Activated CD4-positive, alpha-beta memory T cell treated with anti-CD3 and anti-CD28 coated beads for 36 hours (primary cell): ENCODE measurements around the gene CSNK1A1L. TPM values are rescaled to one million over a fixed set of nuclear protein-coding genes. Genes with fewer than 3 reads are reported as not detected.

Source experiments
- CTCF ChIA-PET: fragments of 350-600 bp; sonication (Branson Sonifier 250); formaldehyde crosslinking; loops from one replicate; lab custom pipeline; 2021; ENCODE audit warnings: antibody characterized with exemption, inconsistent platforms; lab: Charles Lee
- POLR2A ChIA-PET: fragments of 350-600 bp; sonication (Branson Sonifier 250); formaldehyde crosslinking; loops from one replicate; lab custom pipeline; 2021; ENCODE audit warnings: antibody characterized with exemption; lab: Charles Lee
- DNase-seq: peaks from one replicate; pipeline ENCODE4 v3.0.0-alpha.2; 2020
- H3K27ac Mint-ChIP-seq: one replicate; pipeline ENCODE4 v1.8.0; 2021; ENCODE audit warnings: mixed read lengths
- H3K27me3 Mint-ChIP-seq: one replicate; pipeline ENCODE4 v1.8.0; 2021; ENCODE audit warnings: mixed read lengths
- H3K36me3 Mint-ChIP-seq: one replicate; pipeline ENCODE4 v1.8.0; 2021; ENCODE audit warnings: mixed read lengths
- H3K4me1 Mint-ChIP-seq: one replicate; pipeline ENCODE4 v1.8.0; 2021; ENCODE audit warnings: low read depth, mixed read lengths
- H3K4me3 Mint-ChIP-seq: one replicate; pipeline ENCODE4 v1.8.0; 2021; ENCODE audit warnings: mild to moderate bottlenecking, mixed read lengths
- H3K9me3 Mint-ChIP-seq: one replicate; pipeline ENCODE4 v1.8.0; 2021; ENCODE audit warnings: mixed read lengths
- intact Hi-C: fragments of 100-400 bp; cut with micrococcal nuclease; formaldehyde crosslinking; loops from one replicate; pipeline ENCODE4 v1.15.1; 2023
- total RNA-seq, 2 experiments: library from RNA; stranded (reverse); gene quantifications; one replicate each; pipeline ENCODE4 v1.2.3, GENCODE V29; 2021

The CSNK1A1L gene
- not detected for total RNA-seq

DNA sequence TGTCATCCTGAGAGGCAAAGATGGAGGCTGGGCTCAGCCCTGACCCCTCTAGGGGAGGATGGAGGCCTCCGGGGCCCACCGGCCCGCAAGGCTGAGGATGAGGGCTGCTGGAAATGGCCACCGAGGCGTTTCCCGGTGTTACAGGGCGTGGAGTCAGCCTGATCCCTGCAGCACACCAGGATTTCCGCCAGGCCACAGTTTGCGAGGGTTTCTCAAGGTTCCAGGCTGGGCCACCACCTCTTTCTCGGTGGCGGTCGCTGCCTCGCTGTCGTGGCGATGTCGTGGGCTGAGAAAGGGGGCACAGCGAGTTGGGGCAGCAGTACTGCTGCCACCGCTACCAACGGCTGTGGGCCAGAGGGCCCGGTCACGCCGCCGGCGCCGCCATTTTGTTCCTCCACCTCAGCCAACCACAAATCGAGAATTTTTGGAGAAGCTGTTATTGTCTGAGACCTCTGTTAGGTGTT, at the start of gene CSNK1A1L:
Gene CSNK1A1L (minus strand): TSS at position 414 of the 464 bp plus-strand sequence. CDS start 408 bp downstream, at position 6.
- ChIA-PET CTCF (no interaction called here), POLR2A (no interaction called here)
- H3K27ac Mint-ChIP-seq: no peak within 1 kb of the TSS
- no peaks in the 10 kb centered on the region for H3K4me1 Mint-ChIP-seq
- intact Hi-C loops: no loop called here
- no peaks in the 10 kb centered on the region for H3K9me3 Mint-ChIP-seq
- peaks cover 3% of the 10 kb centered on the region for H3K27me3 Mint-ChIP-seq
- DNase-seq: no peak
- no peaks in the 10 kb centered on the region for H3K36me3 Mint-ChIP-seq
- H3K4me3 Mint-ChIP-seq: no peak within 1 kb of the TSS

DNA sequence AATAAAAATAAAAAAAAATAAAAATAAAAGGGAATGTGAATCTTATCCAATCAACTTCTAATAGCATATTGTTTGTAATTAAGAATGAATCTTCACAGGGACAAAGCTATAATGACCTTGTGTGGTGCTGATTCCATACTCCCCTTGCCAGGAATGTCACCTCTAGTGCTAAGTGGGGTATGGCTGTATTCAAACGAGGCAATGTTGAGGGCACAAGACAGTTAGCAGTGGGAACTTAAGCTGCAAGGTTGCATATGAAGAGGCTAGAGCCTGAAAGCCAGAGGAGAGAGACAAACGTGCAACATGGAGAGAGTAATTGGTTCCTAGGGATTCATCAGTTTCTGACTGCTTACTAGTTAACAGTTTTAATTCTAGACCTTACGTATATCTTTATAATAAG, 43.9 kb upstream of the CSNK1A1L start:
- Mint-ChIP-seq H3K27ac (no peak overlapping the region), H3K9me3 (no peaks in the 10 kb centered on the region), H3K27me3 (no peaks in the 10 kb centered on the region), H3K36me3 (no peaks in the 10 kb centered on the region), H3K4me1 (no peaks in the 10 kb centered on the region), H3K4me3 (no peak overlapping the region)
- DNase-seq: no peak
- intact Hi-C loops: no loop called here
- CTCF ChIA-PET: no interaction called here
- POLR2A ChIA-PET: no interaction called here

DNA sequence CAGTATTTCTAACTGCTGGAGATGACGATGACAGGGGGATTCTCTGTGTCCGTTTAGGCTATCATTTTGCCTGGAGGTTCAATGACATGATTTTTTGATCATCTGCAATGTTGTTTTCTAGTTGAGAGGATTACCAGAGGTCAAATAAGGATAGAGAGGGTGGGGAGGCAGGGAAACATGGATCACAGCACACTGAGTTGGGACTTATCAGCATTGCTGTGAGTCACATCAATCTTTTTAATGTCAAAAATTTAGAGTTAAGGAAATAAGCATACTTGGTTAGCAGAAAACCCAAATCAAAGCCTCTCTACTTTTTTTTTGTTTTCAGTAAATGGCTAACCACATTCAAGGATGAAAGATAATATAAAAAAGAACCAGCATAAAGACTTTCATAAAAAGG, 43.0 kb upstream of the CSNK1A1L start:
- no peaks in the 10 kb centered on the region for H3K36me3 Mint-ChIP-seq
- H3K27me3 Mint-ChIP-seq: no peaks in the 10 kb centered on the region
- DNase-seq: no peak
- H3K4me1 Mint-ChIP-seq: no peaks in the 10 kb centered on the region
- no peak overlapping the region for H3K4me3 Mint-ChIP-seq
- CTCF ChIA-PET: no interaction called here
- POLR2A ChIA-PET: no interaction called here
- H3K9me3 Mint-ChIP-seq: no peaks in the 10 kb centered on the region
- intact Hi-C loops: no loop called here
- H3K27ac Mint-ChIP-seq: no peak overlapping the region

DNA sequence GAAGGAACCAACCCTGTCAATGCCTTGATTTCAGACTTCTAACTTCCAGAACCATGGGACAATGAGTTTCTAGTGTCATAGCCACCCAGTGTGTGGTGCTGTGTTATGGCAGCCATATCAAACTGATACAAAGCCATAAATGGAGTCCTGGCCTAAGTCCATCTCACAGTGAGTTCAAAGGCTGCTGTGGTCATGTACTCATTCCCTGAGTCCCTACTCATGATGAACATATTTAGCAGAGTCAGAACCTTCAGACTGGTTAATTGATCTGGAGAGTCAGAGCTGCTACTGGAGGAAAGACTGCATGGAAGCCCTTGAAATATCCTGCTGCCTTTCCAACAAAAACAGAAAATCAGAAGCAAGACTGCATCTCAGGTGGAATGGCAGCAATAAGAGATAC, 39.2 kb upstream of the CSNK1A1L start:
- Mint-ChIP-seq H3K9me3 (no peaks in the 10 kb centered on the region), H3K4me1 (no peaks in the 10 kb centered on the region), H3K4me3 (no peak overlapping the region), H3K27me3 (no peaks in the 10 kb centered on the region), H3K27ac (no peak overlapping the region), H3K36me3 (no peaks in the 10 kb centered on the region)
- CTCF ChIA-PET: no interaction called here
- intact Hi-C loops: no loop called here
- no peak for DNase-seq
- POLR2A ChIA-PET: no interaction called here

DNA sequence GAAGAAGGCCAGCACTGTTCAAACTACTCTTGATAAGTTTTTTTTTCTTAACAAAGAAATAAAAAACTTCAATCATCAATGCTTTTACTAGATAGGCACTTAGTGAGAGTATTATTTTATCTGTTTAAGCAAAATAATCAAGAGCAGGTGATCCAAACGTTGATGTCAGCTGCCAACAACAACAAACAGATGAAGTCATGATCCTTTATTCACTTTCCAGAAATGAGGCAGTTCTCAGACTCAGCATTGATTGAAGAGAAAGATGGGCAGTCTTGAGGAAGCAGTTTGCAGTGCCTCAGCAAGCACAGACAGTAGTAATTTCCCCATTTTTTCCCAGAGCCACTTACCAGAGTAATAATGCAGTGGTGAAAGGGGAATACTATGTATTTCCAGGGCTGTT, 38.4 kb upstream of the CSNK1A1L start:
- CTCF ChIA-PET: no interaction called here
- Mint-ChIP-seq H3K4me1 (no peaks in the 10 kb centered on the region), H3K4me3 (no peak overlapping the region), H3K27me3 (no peaks in the 10 kb centered on the region), H3K36me3 (no peaks in the 10 kb centered on the region), H3K27ac (no peak overlapping the region), H3K9me3 (no peaks in the 10 kb centered on the region)
- intact Hi-C loops: no loop called here
- POLR2A ChIA-PET: no interaction called here
- DNase-seq: no peak

DNA sequence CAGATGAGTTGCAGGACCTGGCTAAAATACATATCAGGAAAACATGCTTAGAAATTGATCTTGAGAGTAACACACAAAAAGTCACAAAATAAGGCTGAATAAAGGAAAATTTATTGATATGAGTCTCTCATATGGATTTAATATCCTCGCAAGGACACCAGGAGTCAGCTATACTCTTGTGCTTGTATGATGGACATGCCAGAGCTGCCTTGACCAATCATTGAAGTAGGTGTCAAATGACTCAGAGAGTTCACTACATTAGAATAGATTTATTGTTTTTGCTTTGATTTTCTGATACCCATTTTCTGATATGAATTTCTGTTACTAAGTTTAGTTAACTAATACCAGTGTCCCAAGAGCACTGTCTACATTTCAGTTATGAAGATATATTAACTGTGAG, 37.4 kb upstream of the CSNK1A1L start:
- H3K27ac Mint-ChIP-seq: no peak overlapping the region
- intact Hi-C loops: no loop called here
- no peaks in the 10 kb centered on the region for H3K27me3 Mint-ChIP-seq
- CTCF ChIA-PET: no interaction called here
- H3K4me1 Mint-ChIP-seq: no peaks in the 10 kb centered on the region
- H3K4me3 Mint-ChIP-seq: no peak overlapping the region
- no peaks in the 10 kb centered on the region for H3K36me3 Mint-ChIP-seq
- DNase-seq: no peak
- no peaks in the 10 kb centered on the region for H3K9me3 Mint-ChIP-seq
- POLR2A ChIA-PET: no interaction called here

DNA sequence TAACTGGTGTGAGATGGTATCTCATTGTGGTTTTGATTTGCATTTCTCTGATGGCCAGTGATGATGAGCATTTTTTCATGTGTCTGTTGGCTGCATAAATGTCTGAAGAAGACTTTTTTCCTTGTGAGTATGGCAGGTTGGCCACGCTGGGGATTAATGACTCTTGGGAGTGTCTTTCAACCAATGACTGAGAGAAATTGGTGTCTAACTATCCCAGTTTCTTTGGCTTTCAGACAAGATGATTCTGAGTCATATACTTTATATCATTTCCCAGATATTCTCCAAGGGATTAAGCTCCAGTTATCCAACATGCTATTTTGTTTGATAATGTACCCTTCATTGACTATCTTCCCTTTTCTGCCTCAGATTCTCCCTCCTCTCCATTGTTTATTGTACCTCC, 35.5 kb upstream of the CSNK1A1L start:
- ChIA-PET CTCF (no interaction called here), POLR2A (no interaction called here)
- no peak for DNase-seq
- Mint-ChIP-seq H3K4me1 (no peaks in the 10 kb centered on the region), H3K4me3 (no peak overlapping the region), H3K27ac (no peak overlapping the region), H3K9me3 (no peaks in the 10 kb centered on the region), H3K27me3 (no peaks in the 10 kb centered on the region), H3K36me3 (no peaks in the 10 kb centered on the region)
- intact Hi-C loops: no loop called here

DNA sequence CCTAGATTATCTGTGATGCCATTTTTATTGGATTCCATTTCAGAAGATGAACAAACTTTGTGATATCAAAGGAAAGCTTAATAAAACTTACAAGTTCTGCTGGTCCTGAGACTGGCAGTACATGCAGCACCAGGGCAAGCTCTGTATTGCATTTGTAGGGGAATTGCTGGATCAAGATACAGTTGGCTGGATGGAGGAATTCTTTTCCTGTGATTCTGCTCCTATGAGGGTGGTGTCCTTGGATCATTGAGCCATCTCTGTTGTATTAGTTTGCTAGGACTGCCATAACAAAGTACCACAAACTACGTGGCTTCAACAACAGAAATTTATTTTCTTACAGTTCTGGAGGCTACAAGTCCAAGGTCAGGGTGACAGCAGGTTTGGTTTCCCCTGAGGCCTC, 33.9 kb upstream of the CSNK1A1L start:
- intact Hi-C loops: no loop called here
- Mint-ChIP-seq H3K9me3 (no peaks in the 10 kb centered on the region), H3K27ac (no peak overlapping the region), H3K4me3 (no peak overlapping the region), H3K36me3 (no peaks in the 10 kb centered on the region), H3K4me1 (no peaks in the 10 kb centered on the region), H3K27me3 (no peaks in the 10 kb centered on the region)
- ChIA-PET CTCF (no interaction called here), POLR2A (no interaction called here)
- no peak for DNase-seq

DNA sequence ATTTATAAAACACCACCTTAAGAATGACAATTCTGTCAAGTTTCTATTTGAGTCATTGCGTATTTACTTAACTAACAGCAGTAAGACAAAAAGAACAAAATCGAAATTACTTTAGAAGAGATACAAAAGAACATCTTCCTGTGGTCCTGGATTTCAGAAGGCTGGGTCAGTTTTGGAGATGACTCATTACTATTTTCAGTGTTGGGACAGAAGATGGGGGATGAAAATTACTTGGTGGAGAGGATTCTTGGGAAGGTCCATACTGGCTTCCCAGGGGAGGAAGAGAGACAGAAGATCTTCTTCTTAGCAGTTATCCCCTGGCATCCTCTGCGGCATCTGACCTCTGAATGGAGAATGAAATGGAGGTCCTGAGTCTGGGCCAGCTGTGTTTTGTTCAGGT, 33.5 kb upstream of the CSNK1A1L start:
- intact Hi-C loops: no loop called here
- Mint-ChIP-seq H3K27ac (no peak overlapping the region), H3K36me3 (no peaks in the 10 kb centered on the region), H3K9me3 (no peaks in the 10 kb centered on the region), H3K4me1 (no peaks in the 10 kb centered on the region), H3K4me3 (no peak overlapping the region), H3K27me3 (no peaks in the 10 kb centered on the region)
- POLR2A ChIA-PET: no interaction called here
- CTCF ChIA-PET: no interaction called here
- no peak for DNase-seq

DNA sequence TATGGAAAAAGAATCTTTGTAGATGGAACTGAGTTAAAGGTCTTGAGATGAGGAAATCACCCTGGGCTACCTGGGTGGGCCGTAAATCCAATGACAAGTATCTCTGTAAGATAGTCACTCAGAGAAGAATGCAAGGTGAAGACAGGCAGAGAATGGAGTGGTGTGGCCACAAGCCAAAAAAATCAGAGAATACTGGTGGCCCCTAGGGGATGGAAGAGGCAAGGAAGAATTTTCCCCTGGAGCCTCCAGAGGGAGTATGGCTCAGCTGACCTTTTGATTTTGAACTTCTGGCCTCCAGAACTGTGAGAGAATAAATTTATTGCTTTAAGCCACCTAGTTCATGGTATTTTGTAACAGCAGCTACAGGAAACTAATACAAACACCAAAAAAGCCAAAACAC, 32.7 kb upstream of the CSNK1A1L start:
- Mint-ChIP-seq H3K4me1 (no peaks in the 10 kb centered on the region), H3K36me3 (no peaks in the 10 kb centered on the region), H3K27me3 (no peaks in the 10 kb centered on the region), H3K4me3 (no peak overlapping the region), H3K27ac (no peak overlapping the region), H3K9me3 (no peaks in the 10 kb centered on the region)
- ChIA-PET POLR2A (no interaction called here), CTCF (no interaction called here)
- DNase-seq: no peak
- intact Hi-C loops: no loop called here

DNA sequence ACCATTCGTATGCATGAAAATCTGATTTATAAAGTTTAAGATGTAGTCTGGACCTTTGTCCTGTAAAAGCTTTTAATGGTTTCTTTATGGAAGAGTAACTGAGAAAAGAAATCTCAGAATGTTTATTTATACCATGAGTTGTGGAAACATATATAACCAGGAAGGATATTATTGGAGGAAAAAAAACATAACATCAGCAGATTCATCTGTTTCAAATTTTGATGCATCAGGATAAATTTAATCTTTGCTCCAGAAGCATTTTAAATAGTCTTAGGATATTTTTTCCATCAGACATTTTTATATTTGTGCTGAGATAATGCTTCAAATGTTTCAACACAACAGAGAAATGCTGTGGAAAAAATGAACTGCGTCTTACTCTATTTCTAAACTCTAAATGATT, 31.2 kb upstream of the CSNK1A1L start:
- no peak overlapping the region for H3K4me3 Mint-ChIP-seq
- POLR2A ChIA-PET: no interaction called here
- H3K27me3 Mint-ChIP-seq: no peaks in the 10 kb centered on the region
- no peaks in the 10 kb centered on the region for H3K9me3 Mint-ChIP-seq
- CTCF ChIA-PET: no interaction called here
- H3K36me3 Mint-ChIP-seq: no peaks in the 10 kb centered on the region
- intact Hi-C loops: no loop called here
- no peak for DNase-seq
- H3K4me1 Mint-ChIP-seq: no peaks in the 10 kb centered on the region
- H3K27ac Mint-ChIP-seq: no peak overlapping the region

DNA sequence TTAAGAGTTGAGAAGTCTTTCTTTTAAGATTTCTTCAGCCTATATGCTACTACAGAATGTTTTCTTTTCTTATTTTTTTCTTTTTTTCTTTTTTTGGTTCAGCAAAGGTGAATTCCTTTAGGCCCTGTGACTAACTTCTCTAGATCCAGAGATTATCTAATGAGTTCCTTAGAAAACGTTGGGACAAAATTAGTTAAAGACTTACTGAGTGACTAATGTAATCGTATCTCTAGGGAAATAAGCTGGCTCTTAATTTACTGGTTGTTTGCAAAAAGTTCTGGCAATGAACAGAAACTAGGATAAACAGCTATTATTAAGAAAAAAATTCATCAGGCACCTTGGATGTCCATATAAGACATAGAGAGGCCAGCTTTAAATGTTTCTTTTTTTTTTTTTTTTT, 30.7 kb upstream of the CSNK1A1L start:
- intact Hi-C loops: no loop called here
- no peak overlapping the region for H3K4me3 Mint-ChIP-seq
- ChIA-PET CTCF (no interaction called here), POLR2A (no interaction called here)
- no peaks in the 10 kb centered on the region for H3K27me3 Mint-ChIP-seq
- no peak overlapping the region for H3K27ac Mint-ChIP-seq
- H3K36me3 Mint-ChIP-seq: no peaks in the 10 kb centered on the region
- no peaks in the 10 kb centered on the region for H3K9me3 Mint-ChIP-seq
- no peak for DNase-seq
- H3K4me1 Mint-ChIP-seq: no peaks in the 10 kb centered on the region

DNA sequence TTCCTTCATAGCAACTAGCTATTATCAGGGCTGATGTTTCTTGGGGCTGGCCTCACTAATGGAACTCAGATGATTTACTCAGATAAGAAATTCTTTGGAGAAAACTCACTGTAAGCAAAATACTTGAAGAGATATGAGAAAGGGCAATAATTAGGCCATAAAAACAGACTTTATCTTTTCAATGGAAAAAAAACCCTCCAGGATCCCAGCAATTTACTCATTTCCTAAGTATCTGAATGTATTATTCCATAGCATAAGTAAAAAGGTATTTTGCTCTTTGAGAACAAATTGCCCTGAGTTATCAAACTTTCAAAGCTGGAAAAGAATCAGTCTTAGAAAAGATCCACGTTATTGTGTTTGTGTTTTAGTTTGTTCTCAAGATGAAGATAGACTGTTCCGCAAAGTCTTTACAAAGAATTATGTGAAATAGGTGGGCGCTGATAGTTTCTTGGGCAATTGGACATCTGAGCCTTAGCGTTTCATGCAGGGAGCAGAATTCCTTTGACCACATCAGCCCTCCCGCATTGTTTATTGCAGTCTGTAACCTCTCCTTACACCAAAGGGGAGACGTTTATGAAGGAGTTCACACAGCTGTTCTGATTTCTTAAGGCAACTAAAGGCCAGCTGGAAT, 29.1 kb upstream of the CSNK1A1L start:
- no peak overlapping the region for H3K27ac Mint-ChIP-seq
- no peaks in the 10 kb centered on the region for H3K36me3 Mint-ChIP-seq
- H3K9me3 Mint-ChIP-seq: no peaks in the 10 kb centered on the region

More for the DNA sequence above, 29.1 kb upstream of the CSNK1A1L start:
- DNase-seq: no peak
- POLR2A ChIA-PET: no interaction called here
- no peaks in the 10 kb centered on the region for H3K27me3 Mint-ChIP-seq
- CTCF ChIA-PET: no interaction called here
- no peaks in the 10 kb centered on the region for H3K4me1 Mint-ChIP-seq
- no peak overlapping the region for H3K4me3 Mint-ChIP-seq
- intact Hi-C loops: no loop called here
